ENCODE measurements around the gene DIS3L2. TPM values are rescaled to one million over a fixed set of nuclear protein-coding genes. Genes with fewer than 3 reads are reported as not detected.

Gene DIS3L2
- total RNA-seq, 1 donor from 2014 or later, result 53.6 TPM

GRCh38 chr2:232234922-232235615 lies 273.6 kb downstream of the DIS3L2 start:
- Mint-ChIP-seq H3K4me3 (no peak overlapping the region), H3K27me3 (no peaks in the 10 kb centered on the region), H3K27ac (no peak overlapping the region), H3K4me1 (ENCODE audit: unreplicated experiment) (peaks cover 22% of the 10 kb centered on the region), H3K9me3 (no peaks in the 10 kb centered on the region), H3K36me3 (peaks cover 17% of the 10 kb centered on the region)
- no peak for DNase-seq (ENCODE audit: extremely low spot score, unreplicated experiment)
- no peak for TF ChIP-seq CTCF (conservative IDR thresholded peaks at IDR 0.05)

- H3K4me3 Mint-ChIP-seq, result no peak overlapping the region
- H3K27ac Mint-ChIP-seq, result peak overlapping the region; percentile 36
- no peak for TF ChIP-seq CTCF (conservative IDR thresholded peaks at IDR 0.05)
- DNase-seq (ENCODE audit: extremely low spot score, unreplicated experiment), result no peak
- H3K4me1 Mint-ChIP-seq (ENCODE audit: unreplicated experiment), result peaks cover 22% of the 10 kb centered on the region
- peaks cover 17% of the 10 kb centered on the region for H3K36me3 Mint-ChIP-seq
- no peaks in the 10 kb centered on the region for H3K9me3 Mint-ChIP-seq
- H3K27me3 Mint-ChIP-seq, result no peaks in the 10 kb centered on the region
Observed at GRCh38 chr2:232235716-232236115, 274.2 kb downstream of the DIS3L2 start.

- Mint-ChIP-seq H3K4me1 (ENCODE audit: unreplicated experiment) (peaks cover 22% of the 10 kb centered on the region), H3K36me3 (peaks cover 17% of the 10 kb centered on the region), H3K27ac (peak overlapping the region; percentile 36), H3K4me3 (no peak overlapping the region), H3K9me3 (no peaks in the 10 kb centered on the region), H3K27me3 (no peaks in the 10 kb centered on the region)
- no peak for DNase-seq (ENCODE audit: extremely low spot score, unreplicated experiment)
- TF ChIP-seq CTCF (conservative IDR thresholded peaks at IDR 0.05), result no peak
Observed at GRCh38 chr2:232236200-232236599, 274.7 kb downstream of the DIS3L2 start.

- Mint-ChIP-seq H3K9me3 (no peaks in the 10 kb centered on the region), H3K4me1 (ENCODE audit: unreplicated experiment) (peaks cover 22% of the 10 kb centered on the region), H3K36me3 (peaks cover 17% of the 10 kb centered on the region), H3K27me3 (no peaks in the 10 kb centered on the region), H3K4me3 (no peak overlapping the region), H3K27ac (no peak overlapping the region)
- no peak for TF ChIP-seq CTCF (conservative IDR thresholded peaks at IDR 0.05)
- DNase-seq (ENCODE audit: extremely low spot score, unreplicated experiment), result no peak
Observed at GRCh38 chr2:232237464-232237863, 276.0 kb downstream of the DIS3L2 start.

GRCh38 chr2:232238108-232238507 lies 276.6 kb downstream of the DIS3L2 start:
- TF ChIP-seq CTCF (conservative IDR thresholded peaks at IDR 0.05), result no peak
- peaks cover 22% of the 10 kb centered on the region for H3K4me1 Mint-ChIP-seq (ENCODE audit: unreplicated experiment)
- peak overlapping the region; percentile 57 for H3K27ac Mint-ChIP-seq
- no peaks in the 10 kb centered on the region for H3K9me3 Mint-ChIP-seq
- no peak for DNase-seq (ENCODE audit: extremely low spot score, unreplicated experiment)
- H3K36me3 Mint-ChIP-seq, result peaks cover 17% of the 10 kb centered on the region
- no peak overlapping the region for H3K4me3 Mint-ChIP-seq
- H3K27me3 Mint-ChIP-seq, result no peaks in the 10 kb centered on the region

Measured in type B pancreatic cell (in vitro differentiated cells).